ENCODE measurements around the gene HMGN2. TPM values are rescaled to one million over a fixed set of nuclear protein-coding genes. Genes with fewer than 3 reads are reported as not detected.

The HMGN2 gene
- total RNA-seq, 1 experiment from 2014 or later, result 414 TPM

GRCh38 chr1:26521669-26522030 lies 49.4 kb downstream of the HMGN2 start:
- H3K4me3 Mint-ChIP-seq, result no peak overlapping the region
- ChIA-PET POLR2A (no interaction called here), CTCF (interaction anchor here (1.0 to 1.4 kb wide), 2 partner anchors 10 to 17 kb away, joined by 3 read pairs; no protein-coding TSS in a partner anchor)
- H3K27me3 Mint-ChIP-seq (ENCODE audit: low read depth), result peaks cover 13% of the 10 kb centered on the region
- H3K9me3 Mint-ChIP-seq, result no peaks in the 10 kb centered on the region
- ATAC-seq (no peak), DNase-seq (ENCODE audit: low spot score) (no peak)
- H3K27ac Mint-ChIP-seq, result no peak overlapping the region
- no peaks in the 10 kb centered on the region for H3K36me3 Mint-ChIP-seq
- no peak for TF ChIP-seq HMGA2 (CRISPR knock-in tag; IDR thresholded peaks at IDR 0.05)
- no peak for TF ChIP-seq ATF2 (CRISPR knock-in tag; IDR thresholded peaks at IDR 0.05; ENCODE audit: borderline replicate concordance, low read depth)
- TF ChIP-seq GTF2I (CRISPR knock-in tag; conservative IDR thresholded peaks at IDR 0.05), result no peak
- TF ChIP-seq, protein P1, sequence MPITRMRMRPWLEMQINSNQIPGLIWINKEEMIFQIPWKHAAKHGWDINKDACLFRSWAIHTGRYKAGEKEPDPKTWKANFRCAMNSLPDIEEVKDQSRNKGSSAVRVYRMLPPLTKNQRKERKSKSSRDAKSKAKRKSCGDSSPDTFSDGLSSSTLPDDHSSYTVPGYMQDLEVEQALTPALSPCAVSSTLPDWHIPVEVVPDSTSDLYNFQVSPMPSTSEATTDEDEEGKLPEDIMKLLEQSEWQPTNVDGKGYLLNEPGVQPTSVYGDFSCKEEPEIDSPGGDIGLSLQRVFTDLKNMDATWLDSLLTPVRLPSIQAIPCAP (CRISPR knock-in tag; IDR thresholded peaks at IDR 0.05), result no peak
- TF ChIP-seq ETV6 (CRISPR knock-in tag; IDR thresholded peaks at IDR 0.05), result no peak
- no peak for TF ChIP-seq ZNF423 (CRISPR knock-in tag; IDR thresholded peaks at IDR 0.05)
- TF ChIP-seq PRRX2 (CRISPR knock-in tag; IDR thresholded peaks at IDR 0.05), result no peak
- TF ChIP-seq ZNF121 (CRISPR knock-in tag; IDR thresholded peaks at IDR 0.05), result no peak
- TF ChIP-seq, protein P2, sequence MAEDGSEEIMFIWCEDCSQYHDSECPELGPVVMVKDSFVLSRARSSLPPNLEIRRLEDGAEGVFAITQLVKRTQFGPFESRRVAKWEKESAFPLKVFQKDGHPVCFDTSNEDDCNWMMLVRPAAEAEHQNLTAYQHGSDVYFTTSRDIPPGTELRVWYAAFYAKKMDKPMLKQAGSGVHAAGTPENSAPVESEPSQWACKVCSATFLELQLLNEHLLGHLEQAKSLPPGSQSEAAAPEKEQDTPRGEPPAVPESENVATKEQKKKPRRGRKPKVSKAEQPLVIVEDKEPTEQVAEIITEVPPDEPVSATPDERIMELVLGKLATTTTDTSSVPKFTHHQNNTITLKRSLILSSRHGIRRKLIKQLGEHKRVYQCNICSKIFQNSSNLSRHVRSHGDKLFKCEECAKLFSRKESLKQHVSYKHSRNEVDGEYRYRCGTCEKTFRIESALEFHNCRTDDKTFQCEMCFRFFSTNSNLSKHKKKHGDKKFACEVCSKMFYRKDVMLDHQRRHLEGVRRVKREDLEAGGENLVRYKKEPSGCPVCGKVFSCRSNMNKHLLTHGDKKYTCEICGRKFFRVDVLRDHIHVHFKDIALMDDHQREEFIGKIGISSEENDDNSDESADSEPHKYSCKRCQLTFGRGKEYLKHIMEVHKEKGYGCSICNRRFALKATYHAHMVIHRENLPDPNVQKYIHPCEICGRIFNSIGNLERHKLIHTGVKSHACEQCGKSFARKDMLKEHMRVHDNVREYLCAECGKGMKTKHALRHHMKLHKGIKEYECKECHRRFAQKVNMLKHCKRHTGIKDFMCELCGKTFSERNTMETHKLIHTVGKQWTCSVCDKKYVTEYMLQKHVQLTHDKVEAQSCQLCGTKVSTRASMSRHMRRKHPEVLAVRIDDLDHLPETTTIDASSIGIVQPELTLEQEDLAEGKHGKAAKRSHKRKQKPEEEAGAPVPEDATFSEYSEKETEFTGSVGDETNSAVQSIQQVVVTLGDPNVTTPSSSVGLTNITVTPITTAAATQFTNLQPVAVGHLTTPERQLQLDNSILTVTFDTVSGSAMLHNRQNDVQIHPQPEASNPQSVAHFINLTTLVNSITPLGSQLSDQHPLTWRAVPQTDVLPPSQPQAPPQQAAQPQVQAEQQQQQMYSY (CRISPR knock-in tag; IDR thresholded peaks at IDR 0.05), result no peak
- no peak for TF ChIP-seq ZBTB21 (CRISPR knock-in tag; IDR thresholded peaks at IDR 0.05; ENCODE audit: borderline replicate concordance)
- no peak for TF ChIP-seq ATF1 (CRISPR knock-in tag; IDR thresholded peaks at IDR 0.05)
- no peak for TF ChIP-seq NFE2L1 (CRISPR knock-in tag; IDR thresholded peaks at IDR 0.05)
- H3K4me1 Mint-ChIP-seq, result peaks cover 9% of the 10 kb centered on the region

GRCh38 chr1:26522073-26522472 lies 49.8 kb downstream of the HMGN2 start:
- no peaks in the 10 kb centered on the region for H3K36me3 Mint-ChIP-seq
- peaks cover 13% of the 10 kb centered on the region for H3K27me3 Mint-ChIP-seq (ENCODE audit: low read depth)
- H3K4me3 Mint-ChIP-seq, result no peak overlapping the region
- H3K9me3 Mint-ChIP-seq, result no peaks in the 10 kb centered on the region
- ATAC-seq, result no peak
- H3K4me1 Mint-ChIP-seq, result peaks cover 9% of the 10 kb centered on the region
- CTCF ChIA-PET, result interaction anchor here (0.6 to 1.4 kb wide), 2 partner anchors 17 kb away, joined by 3 read pairs; no protein-coding TSS in a partner anchor
- DNase-seq (ENCODE audit: low spot score), result no peak
- no peak overlapping the region for H3K27ac Mint-ChIP-seq
- POLR2A ChIA-PET, result no interaction called here
- TF ChIP-seq, protein P3, sequence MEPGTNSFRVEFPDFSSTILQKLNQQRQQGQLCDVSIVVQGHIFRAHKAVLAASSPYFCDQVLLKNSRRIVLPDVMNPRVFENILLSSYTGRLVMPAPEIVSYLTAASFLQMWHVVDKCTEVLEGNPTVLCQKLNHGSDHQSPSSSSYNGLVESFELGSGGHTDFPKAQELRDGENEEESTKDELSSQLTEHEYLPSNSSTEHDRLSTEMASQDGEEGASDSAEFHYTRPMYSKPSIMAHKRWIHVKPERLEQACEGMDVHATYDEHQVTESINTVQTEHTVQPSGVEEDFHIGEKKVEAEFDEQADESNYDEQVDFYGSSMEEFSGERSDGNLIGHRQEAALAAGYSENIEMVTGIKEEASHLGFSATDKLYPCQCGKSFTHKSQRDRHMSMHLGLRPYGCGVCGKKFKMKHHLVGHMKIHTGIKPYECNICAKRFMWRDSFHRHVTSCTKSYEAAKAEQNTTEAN (CRISPR knock-in tag; IDR thresholded peaks at IDR 0.05), result no peak
- TF ChIP-seq, protein P4, sequence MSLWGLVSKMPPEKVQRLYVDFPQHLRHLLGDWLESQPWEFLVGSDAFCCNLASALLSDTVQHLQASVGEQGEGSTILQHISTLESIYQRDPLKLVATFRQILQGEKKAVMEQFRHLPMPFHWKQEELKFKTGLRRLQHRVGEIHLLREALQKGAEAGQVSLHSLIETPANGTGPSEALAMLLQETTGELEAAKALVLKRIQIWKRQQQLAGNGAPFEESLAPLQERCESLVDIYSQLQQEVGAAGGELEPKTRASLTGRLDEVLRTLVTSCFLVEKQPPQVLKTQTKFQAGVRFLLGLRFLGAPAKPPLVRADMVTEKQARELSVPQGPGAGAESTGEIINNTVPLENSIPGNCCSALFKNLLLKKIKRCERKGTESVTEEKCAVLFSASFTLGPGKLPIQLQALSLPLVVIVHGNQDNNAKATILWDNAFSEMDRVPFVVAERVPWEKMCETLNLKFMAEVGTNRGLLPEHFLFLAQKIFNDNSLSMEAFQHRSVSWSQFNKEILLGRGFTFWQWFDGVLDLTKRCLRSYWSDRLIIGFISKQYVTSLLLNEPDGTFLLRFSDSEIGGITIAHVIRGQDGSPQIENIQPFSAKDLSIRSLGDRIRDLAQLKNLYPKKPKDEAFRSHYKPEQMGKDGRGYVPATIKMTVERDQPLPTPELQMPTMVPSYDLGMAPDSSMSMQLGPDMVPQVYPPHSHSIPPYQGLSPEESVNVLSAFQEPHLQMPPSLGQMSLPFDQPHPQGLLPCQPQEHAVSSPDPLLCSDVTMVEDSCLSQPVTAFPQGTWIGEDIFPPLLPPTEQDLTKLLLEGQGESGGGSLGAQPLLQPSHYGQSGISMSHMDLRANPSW (CRISPR knock-in tag; conservative IDR thresholded peaks at IDR 0.05; ENCODE audit: low read depth), result no peak
- no peak for TF ChIP-seq USF2 (CRISPR knock-in tag; IDR thresholded peaks at IDR 0.05)
- no peak for TF ChIP-seq HMGXB4 (CRISPR knock-in tag; IDR thresholded peaks at IDR 0.05)
- TF ChIP-seq, protein P5, sequence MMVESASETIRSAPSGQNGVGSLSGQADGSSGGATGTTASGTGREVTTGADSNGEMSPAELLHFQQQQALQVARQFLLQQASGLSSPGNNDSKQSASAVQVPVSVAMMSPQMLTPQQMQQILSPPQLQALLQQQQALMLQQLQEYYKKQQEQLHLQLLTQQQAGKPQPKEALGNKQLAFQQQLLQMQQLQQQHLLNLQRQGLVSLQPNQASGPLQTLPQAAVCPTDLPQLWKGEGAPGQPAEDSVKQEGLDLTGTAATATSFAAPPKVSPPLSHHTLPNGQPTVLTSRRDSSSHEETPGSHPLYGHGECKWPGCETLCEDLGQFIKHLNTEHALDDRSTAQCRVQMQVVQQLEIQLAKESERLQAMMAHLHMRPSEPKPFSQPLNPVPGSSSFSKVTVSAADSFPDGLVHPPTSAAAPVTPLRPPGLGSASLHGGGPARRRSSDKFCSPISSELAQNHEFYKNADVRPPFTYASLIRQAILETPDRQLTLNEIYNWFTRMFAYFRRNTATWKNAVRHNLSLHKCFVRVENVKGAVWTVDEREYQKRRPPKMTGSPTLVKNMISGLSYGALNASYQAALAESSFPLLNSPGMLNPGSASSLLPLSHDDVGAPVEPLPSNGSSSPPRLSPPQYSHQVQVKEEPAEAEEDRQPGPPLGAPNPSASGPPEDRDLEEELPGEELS (CRISPR knock-in tag; IDR thresholded peaks at IDR 0.05), result no peak
- TF ChIP-seq GRHL2 (CRISPR knock-in tag; IDR thresholded peaks at IDR 0.05; ENCODE audit: insufficient replicate concordance, severe bottlenecking), result no peak
- no peak for TF ChIP-seq JAZF1 (CRISPR knock-in tag; IDR thresholded peaks at IDR 0.05)
- TF ChIP-seq FOXK1 (CRISPR knock-in tag; IDR thresholded peaks at IDR 0.05), result no peak

Data from WTC11 (cell line).